H1 (cell line): Measurements from ENCODE around the gene SCMH1. TPM values are rescaled to one million over a fixed set of nuclear protein-coding genes. Genes with fewer than 3 reads are reported as not detected.

Experiments used
- CTCF ChIA-PET: fragments of 300-600 bp; sonication (Branson Sonifier 250); formaldehyde crosslinking; loops from one replicate; lab custom pipeline; 2021; ENCODE audit not compliant: partially characterized antibody; lab: Charles Lee
- POLR2A ChIA-PET: fragments of 300-600 bp; sonication (Branson Sonifier 250); formaldehyde crosslinking; loops from one replicate; lab custom pipeline; 2021; ENCODE audit warnings: inconsistent platforms; ENCODE audit not compliant: partially characterized antibody; lab: Charles Lee
- DNase-seq, 2 experiments: peaks; one replicate each; pipeline versions ENCODE4 v3.0.0 to v3.0.0-alpha.2; 2010 to 2022; ENCODE audit warnings: low spot score in 2 of 2, low read depth in 1 of 2, mixed read lengths in 1 of 2
- FAIRE-seq: peaks from 2 replicates; lab custom pipeline; 2011; peaks lifted over from hg19 to GRCh38; lab: Jason Lieb, UNC
- H2AFZ ChIP-seq: 2 replicates; pipeline ENCODE4 v1.8.1; 2012; ENCODE audit warnings: low read length, inconsistent platforms
- H2AK5ac ChIP-seq: 2 replicates; pipeline ENCODE4 v1.6.1; 2013; ENCODE audit warnings: low read depth, low read length
- H2BK120ac ChIP-seq: replicated peaks from 2 replicates; pipeline ENCODE3; 2013; ENCODE audit warnings: low read depth, low read length, inconsistent platforms
- H2BK12ac ChIP-seq: 2 replicates; pipeline ENCODE4 v1.6.1; 2013; ENCODE audit warnings: low read depth, low read length
- H2BK15ac ChIP-seq: 2 replicates; pipeline ENCODE4 v1.6.1; 2013; ENCODE audit warnings: low read length
- H2BK20ac ChIP-seq: 2 replicates; pipeline ENCODE4 v1.6.1; 2013; ENCODE audit warnings: low read length
- H2BK5ac ChIP-seq: 2 replicates; pipeline ENCODE4 v1.6.1; 2013; ENCODE audit warnings: low read depth, low read length
- H3K14ac ChIP-seq: 2 replicates; pipeline ENCODE4 v1.6.1; 2013; ENCODE audit warnings: inconsistent platforms; ENCODE audit not compliant: insufficient read length
- H3K18ac ChIP-seq: 2 replicates; pipeline ENCODE4 v1.6.1; 2013; ENCODE audit warnings: low read length; ENCODE audit errors: extremely low read depth
- H3K23ac ChIP-seq: 2 replicates; pipeline ENCODE4 v1.6.1; 2013; ENCODE audit warnings: inconsistent platforms; ENCODE audit not compliant: insufficient read length
- H3K23me2 ChIP-seq: 2 replicates; pipeline ENCODE4 v1.6.1; 2013; ENCODE audit warnings: low read depth, low read length
- H3K27ac ChIP-seq: 2 replicates; pipeline ENCODE4 v1.6.1; 2011; ENCODE audit warnings: low read depth, low read length, inconsistent platforms
- H3K27me3 ChIP-seq, 4 experiments: replicated peaks in 1 of 4; 1 replicate in 1 of 4; 2 replicates in 3 of 4; pipeline versions ENCODE4 v1.6.1 to v1.8.1; 2011 to 2013; ENCODE audit warnings: low read length in 3 of 4, mild to moderate bottlenecking in 3 of 4, inconsistent platforms in 2 of 4, mixed read lengths in 2 of 4, moderate library complexity in 1 of 4; ENCODE audit not compliant: control insufficient read depth in 3 of 4, insufficient read depth in 3 of 4; ENCODE audit errors: extremely low read depth in 1 of 4
- H3K36me3 ChIP-seq, 4 experiments: 2 replicates each; pipeline versions ENCODE4 v1.6.1 to v1.8.1; 2011 to 2013; ENCODE audit warnings: mild to moderate bottlenecking in 4 of 4, low read length in 3 of 4, moderate library complexity in 2 of 4, control low read depth in 1 of 4, inconsistent platforms in 1 of 4; ENCODE audit not compliant: insufficient read depth in 4 of 4, control insufficient read depth in 2 of 4
- H3K4ac ChIP-seq: replicated peaks from 2 replicates; pipeline ENCODE3; 2013; ENCODE audit warnings: low read length, low read depth, mixed read lengths, inconsistent platforms; ENCODE audit not compliant: insufficient read length
- H3K4me1 ChIP-seq, 4 experiments: replicated peaks in 1 of 4; 1 replicate in 1 of 4; 2 replicates in 3 of 4; pipeline versions ENCODE4 v1.6.1 to v1.8.1; 2011 to 2013; ENCODE audit warnings: low read length in 3 of 4, inconsistent platforms in 2 of 4, mixed read lengths in 1 of 4; ENCODE audit not compliant: insufficient read depth in 4 of 4, control insufficient read depth in 3 of 4
- H3K4me2 ChIP-seq, 2 experiments: 2 replicates each; pipeline versions ENCODE4 v1.6.1 to v1.8.1; 2011 to 2013; ENCODE audit warnings: low read depth in 2 of 2, low read length in 2 of 2, control low read depth in 1 of 2, inconsistent platforms in 1 of 2, mild to moderate bottlenecking in 1 of 2; ENCODE audit not compliant: insufficient read depth in 1 of 2
- H3K4me3 ChIP-seq, 4 experiments: fragments of 200-600, 300-600 bp in 1 of 4; sonication (generic), shearing (Covaris generic), sonication (Bioruptor Twin) in 1 of 4; 2 replicates each; pipeline versions ENCODE4 v1.5.1 to v1.8.1; 2011 to 2016; ENCODE audit warnings: low read length in 4 of 4, low read depth in 3 of 4, control low read depth in 2 of 4, inconsistent platforms in 2 of 4, mild to moderate bottlenecking in 2 of 4, mixed read lengths in 1 of 4, moderate library complexity in 1 of 4; ENCODE audit not compliant: insufficient read depth in 2 of 4; ENCODE audit errors: extremely low read depth in 1 of 4
- H3K56ac ChIP-seq: replicated peaks from 2 replicates; pipeline ENCODE3; 2013; ENCODE audit warnings: low read depth, mild to moderate bottlenecking, mixed read lengths, low read length, inconsistent platforms; ENCODE audit not compliant: insufficient read length
- H3K79me1 ChIP-seq: 2 replicates; pipeline ENCODE4 v1.6.1; 2013; ENCODE audit warnings: low read depth, low read length, control low read depth
- H3K79me2 ChIP-seq, 2 experiments: 2 replicates each; pipeline versions ENCODE4 v1.6.1 to v1.8.1; 2012 to 2013; ENCODE audit warnings: low read length in 2 of 2, mild to moderate bottlenecking in 2 of 2, inconsistent platforms in 1 of 2; ENCODE audit not compliant: insufficient read depth in 2 of 2, control insufficient read depth in 1 of 2
- H3K9ac ChIP-seq, 4 experiments: replicated peaks in 1 of 4; 1 replicate in 1 of 4; 2 replicates in 3 of 4; pipeline versions ENCODE4 v1.6.1 to v1.8.1; 2011 to 2013; ENCODE audit warnings: low read depth in 3 of 4, low read length in 3 of 4, control low read depth in 2 of 4, mild to moderate bottlenecking in 2 of 4, moderate library complexity in 2 of 4, inconsistent platforms in 1 of 4; ENCODE audit errors: extremely low read depth in 1 of 4
- H3K9me3 ChIP-seq, 2 experiments: 2 replicates each; pipeline versions ENCODE4 v1.6.1 to v1.8.1; 2012 to 2013; ENCODE audit warnings: mild to moderate bottlenecking in 2 of 2, moderate library complexity in 2 of 2, control low read depth in 1 of 2, inconsistent platforms in 1 of 2, low read depth in 1 of 2, low read length in 1 of 2, mixed read lengths in 1 of 2; ENCODE audit not compliant: insufficient read depth in 2 of 2
- H4K20me1 ChIP-seq, 2 experiments: replicated peaks in 1 of 2; 2 replicates each; pipeline versions ENCODE3 to v1.8.1; 2011 to 2013; ENCODE audit warnings: inconsistent platforms in 2 of 2, low read length in 2 of 2, mild to moderate bottlenecking in 1 of 2; ENCODE audit not compliant: insufficient read depth in 2 of 2, control insufficient read depth in 1 of 2
- H4K5ac ChIP-seq: 2 replicates; pipeline ENCODE4 v1.6.1; 2013; ENCODE audit warnings: low read length, low read depth, mixed read lengths, inconsistent platforms; ENCODE audit not compliant: insufficient read length
- H4K8ac ChIP-seq: 2 replicates; pipeline ENCODE4 v1.8.0; 2013; ENCODE audit warnings: mild to moderate bottlenecking, moderate library complexity, low read length, inconsistent platforms; ENCODE audit not compliant: insufficient read depth; ENCODE audit errors: extremely low read depth
- H4K91ac ChIP-seq: replicated peaks from 2 replicates; pipeline ENCODE3; 2013; ENCODE audit warnings: low read length, mixed read lengths, inconsistent platforms; ENCODE audit not compliant: insufficient read length
- FOSL1 ChIP-seq: IDR thresholded peaks from 2 replicates; pipeline ENCODE4 v1.6.1; 2011; ENCODE audit warnings: mild to moderate bottlenecking, low read depth, low read length, moderate library complexity; ENCODE audit not compliant: insufficient read depth
- YY1 ChIP-seq: IDR thresholded peaks from 2 replicates; pipeline ENCODE4 v1.6.1; 2011; ENCODE audit warnings: low read depth, mild to moderate bottlenecking, low read length
- WGBS, 2 experiments: shearing (Covaris generic) in 1 of 2; methylation state at CpG; one replicate each; pipeline versions ENCODE4 v1.1.6 to v1.1.7; 2013 to 2015; ENCODE audit warnings: low lambda C conversion rate in 2 of 2, mixed read lengths in 2 of 2, inconsistent platforms in 1 of 2, low coverage in 1 of 2, missing lambda C conversion rate in 1 of 2; ENCODE audit not compliant: insufficient replicate concordance in 2 of 2, insufficient coverage in 1 of 2, insufficient read length in 1 of 2; ENCODE audit errors: extremely low coverage in 1 of 2, missing lambda C conversion rate in 1 of 2; 5-methylcytosine and 5-hydroxymethylcytosine counted together
- polyA plus RNA-seq, 7 experiments: library from polyadenylated mRNA; depleted of rRNA in 3 of 7; stranded (reverse) in 5 of 7; unstranded in 2 of 7; fragments of >200 nt in 5 of 7; fragments of 200-250 nt in 2 of 7; gene quantifications; 1 replicate in 5 of 7; 2 replicates in 1 of 7; 4 replicates in 1 of 7; pipeline versions ENCODE4 v1.2.1 to v1.2.3, GENCODE V29; 2011 to 2013; ENCODE audit warnings: missing spikeins in 2 of 7, mixed read lengths in 2 of 7
- total RNA-seq: library from RNA; stranded (reverse); fragmentation: NEBNext Ultra II Directional; extraction: Animal tissue kit (Norgen Biotek cat#: 25700); gene quantifications from 2 replicates; pipeline ENCODE4 v1.2.1, GENCODE V29; 2021

Gene SCMH1
- total and polyA plus RNA-seq, 2 of the 8 experiments (the other 6 are each of a cell fraction or from before 2014, with no cell fraction given), result 16.6 to 30.7 TPM

DNA sequence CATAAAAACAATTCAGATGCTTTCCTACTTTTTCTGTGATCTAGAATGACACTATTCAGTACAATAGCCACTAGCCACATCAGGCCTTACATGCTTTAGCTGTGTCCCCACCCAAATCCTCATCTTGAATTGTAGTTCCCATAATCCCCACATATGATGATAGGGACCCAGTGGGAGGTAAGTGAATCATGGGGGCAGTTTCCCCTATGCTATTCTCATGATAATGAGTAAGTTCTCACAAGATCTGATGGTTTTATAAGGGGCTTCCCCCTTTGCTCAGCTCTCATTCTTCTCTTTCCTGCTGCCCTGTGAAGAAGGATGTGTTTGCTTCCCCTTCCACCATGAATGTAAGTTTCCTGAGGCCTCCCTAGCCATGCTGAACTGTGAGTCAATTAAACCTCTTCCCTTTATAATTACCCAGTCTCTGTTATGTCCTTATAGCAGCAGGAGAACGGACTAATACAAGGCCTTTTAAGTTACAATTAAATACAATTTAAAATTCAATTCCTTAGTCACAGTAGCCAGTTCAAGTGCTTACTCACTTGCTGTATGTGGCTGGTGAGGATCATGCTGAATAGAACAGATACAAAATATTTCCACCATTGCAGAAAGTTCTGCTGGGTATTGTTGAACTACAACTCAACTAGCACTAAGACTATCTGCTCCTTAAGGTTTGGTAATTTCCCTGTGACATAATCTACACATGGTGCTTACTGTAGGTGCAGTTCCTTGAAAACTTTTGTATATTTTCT is 106.7 kb downstream of the SCMH1 start:
- Histone ChIP-seq H3K14ac (no peak overlapping the region), H3K18ac (no peak overlapping the region), H2BK12ac (no peak overlapping the region), H3K56ac (no peak overlapping the region), H2BK5ac (no peak overlapping the region), H3K27me3 (no peaks in the 10 kb centered on the region), H3K4me2 (no peak overlapping the region), H2AFZ (no peak overlapping the region), H2BK120ac (no peak overlapping the region), H3K23me2 (no peaks in the 10 kb centered on the region; the same call in 1 of the 2 replicates), H3K23ac (no peak overlapping the region), H4K5ac (no peak overlapping the region), H2BK15ac (no peak overlapping the region), H2AK5ac (no peak overlapping the region), H4K20me1 (no peaks in the 10 kb centered on the region), H3K4ac (no peak overlapping the region), H4K91ac (no peak overlapping the region), H3K36me3 (peaks cover 0 to 9% (median 0%) of the 10 kb centered on the region in 4 experiments; a peak in 1 of 8 replicates), H4K8ac (no peak overlapping the region), H3K4me1 (no peaks in the 10 kb centered on the region), H3K9ac (no peak overlapping the region), H3K27ac (no peak overlapping the region), H3K79me2 (no peaks in the 10 kb centered on the region), H3K9me3 (peaks cover 3 to 5% of the 10 kb centered on the region in 2 experiments; a peak in 3 of 4 replicates), H3K79me1 (no peaks in the 10 kb centered on the region), H3K4me3 (no peak overlapping the region), H2BK20ac (no peak overlapping the region)
- DNase-seq (no peak), FAIRE-seq (no peak)
- ChIA-PET CTCF (interaction anchor here (0.6 to 1.5 kb wide), 3 partner anchors 18 to 32 kb away, joined by 3 to 5 read pairs (median 3); no protein-coding TSS in a partner anchor), POLR2A (no interaction called here)
- no peak for TF ChIP-seq YY1
- TF ChIP-seq FOSL1, result no peak
- WGBS, 2 experiments, result 94% methylated on average over 1 of the region's 1 CpG; no CpG with 5 or more reads in 1 of the 2 experiments
